Measurements from ENCODE around the gene PVALB. TPM values are rescaled to one million over a fixed set of nuclear protein-coding genes. Genes with fewer than 3 reads are reported as not detected.

The PVALB gene
- total and polyA plus RNA-seq, 10 of the 15 experiments (the other 5 are each of a cell fraction or from before 2014, with no cell fraction given), result not detected

- H3K9ac ChIP-seq (ENCODE audit: control insufficient read depth, insufficient read depth, low read length), result no peak overlapping the region
- TF ChIP-seq HDAC6 (IDR thresholded peaks at IDR 0.05; ENCODE audit: unreplicated experiment) (no peak), NFYB (IDR thresholded peaks at IDR 0.05; ENCODE audit: insufficient read depth, low read depth, low read length) (peak; percentile 61), USF1 (IDR thresholded peaks at IDR 0.05; ENCODE audit: borderline replicate concordance, extremely low read length, insufficient read depth, low read depth, low read length) (peak; percentile 53)
- intact Hi-C loops (cut with micrococcal nuclease; ENCODE audit: unreplicated experiment), result loop anchor here (10.0 kb wide), 1 partner anchor 192 kb away; no protein-coding TSS in a partner anchor
- WGBS (ENCODE audit: insufficient coverage, insufficient replicate concordance, low lambda C conversion rate, missing lambda C conversion rate), result 52% methylated on average over 6 of the region's 7 CpGs
- RAD21 ChIA-PET (ENCODE audit: unreplicated experiment), result interaction anchor here (0.9 to 3.8 kb wide), 3 partner anchors 65 to 126 kb away, joined by 4 to 16 read pairs (median 6); no protein-coding TSS in a partner anchor
- no peak overlapping the region for H2AFZ ChIP-seq (ENCODE audit: control insufficient read depth, low read depth, low read length)
- POLR2A ChIA-PET, result interaction anchor here (0.6 to 0.9 kb wide), 4 partner anchors 74 to 347 kb away, joined by 3 to 4 read pairs (median 4); no protein-coding TSS in a partner anchor
- H3K9me3 ChIP-seq (replicated peaks; ENCODE audit: control insufficient read depth, insufficient read depth, low read length), result no peaks in the 10 kb centered on the region; the same call in 2 of the 3 replicates
- H4K20me1 ChIP-seq (ENCODE audit: control insufficient read depth, insufficient read depth), result no peaks in the 10 kb centered on the region
- no peak overlapping the region for H3K27ac ChIP-seq (ENCODE audit: control insufficient read depth, insufficient read depth)
- H3K36me3 ChIP-seq (ENCODE audit: control insufficient read depth in 2 of 2, insufficient read depth in 2 of 2, low read length in 1 of 2), result no peaks in the 10 kb centered on the region
- in situ Hi-C loops (cut with MboI), result no loop called here
- CTCF ChIA-PET, result interaction anchor here (0.6 to 12.7 kb wide), 9 partner anchors 11 to 305 kb away, joined by 3 to 310 read pairs (median 5); partner anchors contain the start of gene IFT27
- ATAC-seq, result no peak
- no peak overlapping the region for H3K4me2 ChIP-seq (ENCODE audit: control insufficient read depth, insufficient read depth)
- no peak overlapping the region for H3K4me3 ChIP-seq
- no peaks in the 10 kb centered on the region for H3K79me2 ChIP-seq (ENCODE audit: control insufficient read depth, insufficient read depth, low read length)
- H3K4me1 ChIP-seq (ENCODE audit: control insufficient read depth, insufficient read depth, low read length), result peaks cover 13% of the 10 kb centered on the region
- no TSS peak for BruUV-seq (replicated peaks)
- DNase-seq (ENCODE audit: low read depth, low spot score), result no peak
- SMC1A ChIA-PET (ENCODE audit: uncharacterized antibody, unreplicated experiment), result interaction anchor here (0.6 to 2.4 kb wide), 9 partner anchors 20 to 192 kb away, joined by 3 to 10 read pairs (median 3); no protein-coding TSS in a partner anchor
- FAIRE-seq, result no peak
- no peaks in the 10 kb centered on the region; a peak in 1 of 4 replicates for H3K27me3 ChIP-seq (replicated peaks in 1 of 2; ENCODE audit: control insufficient read depth in 2 of 2, insufficient read depth in 2 of 2, low read length in 1 of 2)
Observed at GRCh38 chr22:36852056-36852973, 35.5 kb upstream of the PVALB start.

All from GM12878 (cell line).